Middle frontal gyrus (tissue), 1 donor: Measurements from ENCODE around the gene ADAMTSL2.
A peak's percentile ranks its signal among the peaks of the same experiment; 100 is the strongest.

Experiments used
- DNase-seq: peaks from one replicate; pipeline ENCODE4 v3.0.0-alpha.2; 2015; ENCODE audit warnings: low spot score; ENCODE audit errors: extremely low spot score

Gene ADAMTSL2

DNA sequence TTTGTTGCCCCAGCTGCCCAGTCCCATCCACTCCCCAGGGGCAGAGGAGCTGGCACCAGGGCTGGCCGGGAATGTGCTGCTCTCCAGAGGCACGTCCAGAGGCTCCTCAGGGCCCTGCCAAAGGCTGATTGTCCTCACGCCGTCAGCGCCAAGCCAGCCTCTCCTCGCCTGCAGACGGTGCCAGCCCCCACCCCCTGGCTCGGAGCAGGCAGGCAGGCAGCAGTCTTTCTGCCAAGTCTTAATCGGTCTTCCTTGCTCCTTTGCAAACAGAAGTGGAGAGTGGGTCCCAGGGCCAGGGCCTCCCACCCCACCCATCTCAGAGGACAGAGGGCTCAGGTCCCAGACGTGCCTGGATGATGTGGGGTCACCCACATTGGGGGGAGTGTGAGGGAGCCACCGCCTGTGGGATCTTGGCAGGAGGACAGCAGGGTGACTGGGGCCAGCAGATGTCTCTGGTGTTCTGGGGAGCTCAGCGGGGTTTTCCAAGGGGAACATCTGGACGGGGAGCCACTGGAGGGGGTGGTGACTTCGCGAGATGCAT, 38.4 kb downstream of the ADAMTSL2 start:
- DNase-seq = peak; percentile 73

DNA sequence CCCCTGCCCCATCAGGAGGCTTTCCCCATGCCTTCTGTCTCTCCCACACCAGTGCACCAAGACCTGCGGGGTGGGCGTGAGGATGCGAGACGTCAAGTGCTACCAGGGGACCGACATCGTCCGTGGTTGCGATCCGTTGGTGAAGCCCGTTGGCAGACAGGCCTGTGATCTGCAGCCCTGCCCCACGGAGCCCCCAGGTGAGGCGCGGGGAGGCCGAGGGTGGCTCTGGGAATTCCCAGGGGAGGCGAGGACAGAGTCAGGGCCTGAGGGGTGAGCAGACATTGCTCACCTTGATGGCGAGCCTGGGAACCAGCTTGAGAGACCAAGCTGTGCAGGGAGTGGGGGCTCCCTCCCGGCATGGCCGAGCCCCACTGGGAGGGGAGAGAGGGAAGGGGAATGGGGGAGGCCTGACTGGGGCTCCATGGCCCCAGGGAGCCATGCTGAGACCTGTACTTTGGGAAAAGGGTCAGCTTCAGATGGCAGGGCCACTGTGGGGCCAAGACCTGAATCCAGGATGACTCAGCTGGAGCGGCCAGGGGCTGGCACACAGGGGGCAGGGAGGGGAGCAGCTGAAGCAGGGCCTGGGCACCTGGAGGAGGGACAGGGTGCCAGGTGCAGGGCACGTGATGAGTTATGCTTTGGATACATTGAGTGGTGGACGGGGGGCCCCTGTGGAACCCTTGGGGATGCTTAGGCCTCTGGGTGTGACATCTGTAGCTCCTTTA, 39.4 kb downstream of the ADAMTSL2 start:
- no peak for DNase-seq

DNA sequence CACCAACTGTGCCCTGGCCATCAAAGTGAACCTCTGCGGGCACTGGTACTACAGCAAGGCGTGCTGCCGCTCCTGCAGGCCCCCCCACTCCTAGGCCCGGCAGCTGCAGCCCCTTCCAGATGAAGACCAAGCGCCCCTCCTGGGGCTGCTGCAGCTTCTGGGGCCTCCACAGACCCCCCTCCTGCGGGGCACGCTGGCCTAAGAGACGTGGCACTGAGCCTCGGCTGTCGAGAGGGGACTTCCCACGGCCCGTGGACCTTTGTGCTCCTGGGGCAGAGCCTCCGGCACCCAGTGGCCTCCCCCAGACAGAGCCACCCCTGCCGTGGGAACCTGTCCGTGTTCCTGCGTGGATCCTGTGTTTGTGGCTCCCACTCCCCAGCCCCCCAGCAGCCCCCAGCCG, 40.3 kb downstream of the ADAMTSL2 start:
- DNase-seq = no peak

DNA sequence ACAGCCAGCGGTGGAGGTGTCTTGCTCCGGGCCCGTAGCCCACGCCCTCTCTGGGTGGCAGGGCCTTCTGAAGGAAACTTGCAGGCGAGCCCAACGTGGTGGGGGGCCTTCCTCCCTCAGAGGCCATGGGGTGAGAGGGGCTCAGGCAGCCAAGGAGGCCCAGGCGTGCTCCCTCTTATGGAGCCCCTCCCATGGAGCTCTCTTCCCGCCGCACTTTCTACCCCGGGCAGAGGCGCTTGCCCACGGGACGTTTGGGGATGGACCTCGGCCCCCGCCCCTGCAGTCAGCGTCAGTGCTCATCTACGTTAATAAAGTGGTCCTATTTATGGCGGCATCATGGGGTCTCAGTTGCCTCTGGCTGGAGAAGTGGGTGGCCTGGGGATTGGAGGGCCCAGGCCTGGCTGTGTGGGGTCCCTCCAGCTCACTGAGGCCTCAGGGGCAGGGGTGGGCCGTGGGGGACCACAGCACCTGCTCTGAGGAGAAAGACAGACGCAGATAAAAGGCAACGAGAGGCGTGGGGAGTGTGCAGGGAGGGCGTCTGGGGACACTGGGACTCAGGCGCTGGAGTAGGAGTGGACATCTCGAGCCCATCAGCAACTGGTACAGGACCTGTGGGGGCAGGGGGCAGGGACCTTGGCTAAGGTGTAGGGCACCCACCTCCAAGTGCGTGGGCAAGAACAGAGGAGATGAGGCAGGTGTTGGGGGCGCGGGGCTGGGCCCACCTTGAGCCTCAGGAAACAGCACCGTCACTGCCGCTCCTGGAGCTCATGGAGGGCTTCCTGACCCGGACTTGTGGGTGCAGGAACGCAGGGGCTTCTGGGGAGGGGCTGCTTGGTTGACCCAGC, 40.9 kb downstream of the ADAMTSL2 start:
- DNase-seq = no peak

DNA sequence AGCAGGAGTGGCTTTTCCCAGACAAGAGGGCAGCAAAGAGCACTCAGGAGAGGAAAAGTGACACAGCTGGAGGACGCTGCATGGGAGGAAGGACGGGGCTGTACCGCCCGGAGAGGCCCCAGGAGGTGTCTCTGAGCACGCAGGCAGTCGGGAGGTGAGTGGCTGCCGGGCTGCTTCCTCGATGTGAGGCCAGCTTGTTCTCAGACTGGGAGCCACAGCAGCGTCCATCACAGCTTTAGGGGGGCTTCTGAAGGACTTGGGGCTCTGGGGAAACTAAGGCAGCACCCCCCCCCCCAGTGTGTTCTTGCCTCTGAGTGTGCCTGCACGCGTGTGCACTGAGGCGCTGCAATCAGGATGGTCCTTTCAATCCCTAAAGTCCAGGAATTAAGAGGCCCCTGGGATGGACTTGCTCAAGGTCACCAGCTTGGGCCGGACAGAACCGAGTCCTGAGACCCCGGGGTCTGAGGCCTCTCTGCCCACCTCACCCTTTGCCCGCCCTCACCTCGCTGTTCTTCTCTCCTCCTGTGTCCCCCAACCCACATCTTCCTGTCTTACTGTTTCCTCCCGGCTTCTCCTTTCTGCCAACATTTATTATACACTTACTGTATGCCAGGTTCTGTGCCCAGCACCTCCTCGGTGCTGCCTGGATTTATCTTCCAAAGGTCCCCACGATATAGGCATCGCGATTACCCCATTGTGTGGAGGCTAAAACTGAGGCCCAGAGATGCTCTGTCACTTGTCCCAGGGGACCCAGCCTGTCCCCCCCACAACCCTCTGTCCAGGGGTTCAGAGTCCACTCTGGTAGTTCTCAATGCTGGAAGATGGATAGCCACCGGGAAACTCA, 41.7 kb downstream of the ADAMTSL2 start:
- DNase-seq = no peak

DNA sequence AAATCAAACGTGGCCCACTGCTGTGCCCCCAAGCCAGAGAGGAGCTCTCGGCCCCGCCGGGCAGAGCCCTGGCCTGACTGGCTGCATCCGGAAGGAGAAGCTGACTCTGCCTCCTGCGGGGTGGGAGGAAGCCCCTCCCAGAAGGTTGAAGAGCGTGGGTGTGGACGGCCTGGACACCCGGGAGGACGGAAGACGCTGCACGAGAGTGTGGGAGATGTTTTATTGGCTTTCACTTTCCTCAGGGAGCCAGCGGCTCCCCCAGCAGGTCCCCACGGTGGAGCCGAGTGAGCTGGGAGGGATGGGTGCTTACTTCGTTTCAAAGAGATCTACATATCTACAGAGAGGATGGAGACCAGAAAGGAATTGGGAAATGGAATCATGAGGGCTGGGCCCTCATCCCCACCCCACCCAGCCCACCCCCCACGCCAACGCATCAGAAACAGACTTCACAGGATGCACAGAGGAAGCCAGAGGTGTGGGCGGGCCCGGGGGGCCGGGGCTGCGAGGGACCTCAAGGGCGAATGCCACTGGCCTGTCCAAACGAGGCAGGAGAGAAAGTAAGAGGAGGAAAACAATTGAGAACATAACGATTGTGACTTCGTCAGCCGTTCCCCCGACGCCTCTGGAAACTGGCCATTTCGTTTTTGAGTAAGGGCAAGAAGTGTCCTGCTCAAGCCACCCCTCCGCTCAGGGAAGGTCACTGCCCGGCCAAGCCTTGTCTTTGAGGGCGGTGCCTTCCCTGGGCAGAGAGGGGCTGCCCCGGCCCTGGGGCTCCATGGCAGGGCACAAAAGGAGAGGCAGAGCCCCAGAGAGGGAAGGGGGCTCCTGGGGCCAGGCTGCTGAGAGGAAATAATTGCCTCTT, 42.6 kb downstream of the ADAMTSL2 start:
- no peak for DNase-seq

DNA sequence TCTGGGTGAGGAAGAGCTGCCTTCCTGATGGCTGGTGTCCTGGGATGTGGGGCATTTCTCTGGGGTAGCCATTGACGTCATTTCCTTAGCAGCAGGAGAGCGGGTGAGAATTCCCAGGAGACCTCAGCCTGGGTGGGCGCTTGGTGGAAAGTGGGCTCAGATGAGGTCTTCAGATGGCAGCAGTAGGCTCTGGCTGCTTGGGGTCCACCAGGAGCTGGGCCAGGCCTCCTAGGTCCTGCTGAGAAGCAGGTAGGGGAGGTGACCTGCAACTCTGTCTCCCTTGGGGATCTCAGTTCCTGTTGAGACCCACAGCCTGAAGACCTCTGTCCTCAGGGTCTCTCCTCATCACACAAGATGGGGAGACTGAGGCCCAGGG, 43.2 kb downstream of the ADAMTSL2 start:
- DNase-seq = no peak

DNA sequence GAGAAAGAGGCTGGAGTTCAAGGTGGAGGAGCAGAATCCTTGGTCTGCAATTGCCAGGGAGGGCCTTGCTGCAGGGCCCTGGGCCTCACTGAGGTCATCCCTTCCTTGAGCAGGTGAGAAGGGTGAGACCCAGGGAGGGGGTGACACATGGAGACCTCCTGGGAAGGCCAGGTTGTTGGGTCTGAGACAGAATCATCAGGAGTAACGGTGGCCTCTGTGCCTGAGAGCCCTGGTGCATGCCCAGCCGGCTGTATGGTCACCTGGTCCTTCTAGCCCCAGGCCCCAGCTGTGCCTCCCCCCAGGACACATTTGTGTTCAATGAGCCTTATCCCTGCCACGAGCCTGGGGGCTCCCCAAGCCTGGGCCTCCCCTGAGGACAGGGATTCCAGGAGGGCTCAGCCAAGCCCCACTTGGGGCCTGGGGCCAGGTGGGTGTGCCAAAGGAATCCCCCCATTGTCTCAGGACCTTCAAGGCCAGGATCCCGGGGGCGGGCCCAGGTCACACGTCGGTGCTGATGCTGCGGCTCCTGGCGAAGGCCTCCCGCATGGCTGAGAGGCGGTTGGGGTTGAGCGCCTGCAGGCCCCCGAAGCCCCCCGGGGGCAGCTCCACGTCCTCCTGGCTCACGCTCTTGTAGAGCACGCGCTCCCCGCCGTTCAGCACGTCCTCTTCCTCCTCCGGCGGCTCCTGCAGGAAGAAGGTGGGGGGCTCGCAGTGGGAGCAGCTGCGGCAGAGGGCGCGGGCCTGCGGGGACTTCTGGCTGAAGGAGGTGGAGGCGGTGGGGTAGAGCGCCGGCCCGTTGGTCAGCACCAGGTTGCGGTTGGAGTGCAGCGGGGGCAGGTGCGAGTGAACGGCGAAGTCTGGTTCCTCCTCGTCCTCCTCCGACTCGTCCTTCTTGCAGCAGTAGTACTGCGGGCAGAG, 44.3 kb downstream of the ADAMTSL2 start:
- no peak for DNase-seq

DNA sequence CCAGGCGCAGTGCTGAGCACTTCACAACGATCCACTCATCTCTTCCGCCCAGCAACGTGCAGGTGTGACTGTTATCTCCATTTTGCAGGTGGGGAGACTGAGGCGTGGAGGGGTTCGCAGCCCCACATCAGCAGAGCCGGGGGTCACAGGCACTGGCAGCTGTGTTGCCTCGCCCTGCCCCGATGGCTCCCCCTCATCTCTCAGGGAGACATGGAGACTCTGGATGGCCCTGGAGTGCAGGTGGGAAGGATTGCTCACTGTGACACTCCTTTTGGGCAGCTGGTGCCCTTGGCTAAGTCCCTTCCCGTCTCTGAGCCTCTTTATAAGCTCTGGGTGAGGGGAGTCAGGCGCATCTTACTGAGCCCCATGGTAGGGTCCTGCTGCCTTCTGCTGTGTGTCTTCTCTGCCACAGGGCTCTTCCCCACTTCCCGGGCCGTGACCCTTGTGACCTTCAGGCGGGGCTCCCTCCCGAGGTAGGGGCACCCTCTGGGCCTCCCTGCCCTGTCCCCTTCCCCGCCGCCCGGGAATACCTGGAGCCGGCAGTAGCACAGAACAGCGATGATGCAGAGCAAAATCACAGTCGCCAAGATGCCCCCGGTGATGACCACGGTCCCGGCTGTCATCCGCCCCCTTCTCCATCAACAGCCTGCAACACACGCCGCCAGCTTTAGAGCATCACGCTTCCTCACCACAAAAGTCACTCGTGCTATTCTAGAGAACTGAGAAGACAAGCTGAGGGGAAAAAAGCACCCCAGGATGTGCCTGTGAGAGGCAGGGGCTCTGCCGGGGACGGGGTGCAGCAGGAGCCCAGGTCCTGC, 45.3 kb downstream of the ADAMTSL2 start:
- DNase-seq = no peak

DNA sequence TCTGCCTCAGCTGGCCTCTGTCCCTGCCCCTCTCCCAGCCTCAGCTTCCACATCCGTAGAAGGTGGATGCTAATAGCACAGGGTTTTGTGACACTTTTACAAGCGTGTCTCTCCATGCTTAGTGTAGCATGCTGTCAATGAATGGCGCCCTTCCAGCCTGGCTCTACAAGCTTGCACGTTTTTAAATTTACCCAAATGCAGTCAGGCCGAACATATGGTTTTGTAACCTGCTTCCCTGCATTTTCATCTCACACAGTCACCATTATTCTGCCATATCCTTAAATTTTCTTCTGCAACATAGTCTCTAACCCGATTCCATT, 45.9 kb downstream of the ADAMTSL2 start:
- DNase-seq = no peak

DNA sequence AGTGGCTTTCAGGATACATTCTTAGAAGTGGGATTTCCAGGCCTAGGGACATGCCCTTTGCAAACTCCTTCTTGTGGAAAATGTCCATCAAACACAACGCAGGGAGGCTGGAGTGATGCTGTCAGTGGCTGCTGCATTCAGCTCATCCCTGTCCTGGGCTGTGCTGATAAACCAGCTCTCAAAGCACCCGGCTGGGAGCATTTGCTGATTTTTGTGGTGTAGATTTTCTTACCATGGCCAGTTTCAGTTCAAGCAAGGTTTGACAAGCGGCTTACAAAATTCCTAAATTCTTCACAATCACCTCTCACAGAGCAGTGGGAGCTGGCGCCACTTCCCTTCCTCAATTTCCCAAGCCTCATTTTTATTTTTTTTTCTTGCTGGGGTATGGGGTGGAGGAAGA, 46.5 kb downstream of the ADAMTSL2 start:
- DNase-seq = no peak

DNA sequence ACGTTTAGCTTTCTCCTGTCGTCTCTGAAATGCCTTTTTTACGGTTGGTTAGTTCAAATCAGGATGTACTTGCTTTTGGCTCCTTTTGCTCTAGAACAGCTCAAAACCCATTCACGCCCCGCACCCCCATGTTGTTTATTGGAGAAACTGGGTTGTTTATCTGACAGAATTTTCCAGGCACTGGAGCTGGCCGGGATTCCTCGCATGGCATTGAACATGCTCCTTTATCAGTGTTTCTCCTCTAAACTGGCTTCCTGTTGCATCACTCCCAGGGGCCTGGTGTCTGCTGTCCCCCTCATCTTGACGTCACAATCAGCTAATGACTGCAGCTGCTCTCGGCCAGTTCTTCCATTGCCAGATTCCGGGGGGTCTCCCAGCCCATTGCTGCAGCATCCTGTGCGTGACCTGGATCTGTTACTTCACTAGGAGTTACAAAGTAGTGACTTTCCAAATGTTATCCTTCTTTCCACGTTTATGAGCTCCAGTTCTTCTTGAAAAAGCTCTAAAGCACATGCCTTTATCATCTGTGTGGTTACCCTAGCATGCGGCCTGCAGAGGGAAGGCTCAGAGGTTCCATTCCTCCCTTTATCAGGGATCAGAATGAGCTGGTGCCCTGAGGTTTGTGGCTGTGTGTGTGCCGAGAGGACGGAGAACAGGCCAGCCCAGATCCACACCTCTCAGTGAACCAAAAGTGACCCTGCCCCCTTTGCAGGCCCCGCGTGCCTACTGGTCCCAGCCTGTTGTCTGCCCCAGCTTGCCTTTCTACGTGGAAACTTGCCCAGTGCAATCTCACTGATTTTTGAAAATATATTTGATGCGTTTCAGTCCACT, 47.2 kb downstream of the ADAMTSL2 start:
- no peak for DNase-seq

DNA sequence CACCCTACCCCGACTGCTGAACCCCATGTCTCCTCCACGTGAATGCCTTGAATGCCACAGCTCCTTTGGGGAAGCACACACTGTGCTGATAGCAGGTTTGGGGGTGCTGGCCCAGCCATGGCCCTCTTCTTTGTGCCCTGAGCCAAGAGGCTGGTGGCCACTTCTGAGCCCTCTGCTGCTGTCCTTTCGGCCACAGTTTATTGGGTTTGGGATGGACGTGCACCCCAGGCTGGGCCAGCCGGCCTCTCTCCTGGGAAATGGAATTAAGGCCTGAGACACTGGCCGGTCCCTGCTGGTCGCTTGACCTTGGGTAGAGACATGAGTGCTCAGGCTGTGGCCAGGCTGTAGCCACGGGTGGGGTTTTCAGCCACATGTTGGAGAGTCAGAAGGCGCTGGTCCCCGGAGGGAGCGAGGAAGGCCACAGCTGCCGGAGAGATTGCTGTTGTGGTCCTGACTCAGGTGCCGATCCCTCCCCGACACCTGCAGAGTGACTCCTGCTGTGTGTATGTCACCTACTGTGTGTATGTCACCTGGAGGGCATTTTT, 48.1 kb downstream of the ADAMTSL2 start:
- DNase-seq = no peak

DNA sequence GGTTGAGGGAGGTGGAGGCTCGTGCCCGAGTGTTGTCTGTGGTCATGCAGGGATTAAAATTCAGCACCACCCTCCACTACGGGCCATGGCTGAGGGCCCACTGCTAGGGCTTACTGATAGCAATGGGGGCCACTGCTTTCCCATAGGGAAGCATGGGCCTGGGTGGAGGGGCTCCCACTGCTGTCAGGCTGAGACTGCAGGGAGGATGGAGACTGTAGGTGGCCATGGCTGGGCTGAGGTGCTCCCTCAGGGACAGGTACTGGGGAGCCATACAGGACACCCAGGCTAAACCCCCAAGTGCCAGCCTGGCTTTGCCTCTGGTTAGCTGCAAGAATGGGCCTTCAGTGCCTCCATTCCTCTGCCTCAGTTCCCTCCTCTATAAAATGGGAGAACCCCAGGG, 48.6 kb downstream of the ADAMTSL2 start:
- no peak for DNase-seq

DNA sequence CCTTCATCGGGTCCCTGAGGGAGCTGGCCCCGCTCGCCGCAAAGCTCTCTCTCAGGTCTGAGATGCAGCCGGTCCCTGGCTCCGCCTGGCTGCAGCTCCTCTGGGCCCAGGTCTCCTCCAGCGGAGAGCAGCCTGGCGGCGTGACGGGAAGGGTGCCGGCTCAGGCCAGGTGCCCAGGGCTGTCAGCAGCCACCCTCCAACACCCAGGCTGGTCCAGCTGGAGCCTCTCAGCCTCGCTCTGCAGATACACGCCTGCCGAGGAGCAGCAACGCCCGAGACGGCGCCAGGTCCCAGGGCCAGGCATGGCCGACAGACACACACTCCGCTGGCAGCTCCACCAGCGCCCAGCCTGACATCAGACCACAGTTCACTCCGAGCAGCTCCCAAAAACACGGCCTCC, 49.1 kb downstream of the ADAMTSL2 start:
- no peak for DNase-seq

DNA sequence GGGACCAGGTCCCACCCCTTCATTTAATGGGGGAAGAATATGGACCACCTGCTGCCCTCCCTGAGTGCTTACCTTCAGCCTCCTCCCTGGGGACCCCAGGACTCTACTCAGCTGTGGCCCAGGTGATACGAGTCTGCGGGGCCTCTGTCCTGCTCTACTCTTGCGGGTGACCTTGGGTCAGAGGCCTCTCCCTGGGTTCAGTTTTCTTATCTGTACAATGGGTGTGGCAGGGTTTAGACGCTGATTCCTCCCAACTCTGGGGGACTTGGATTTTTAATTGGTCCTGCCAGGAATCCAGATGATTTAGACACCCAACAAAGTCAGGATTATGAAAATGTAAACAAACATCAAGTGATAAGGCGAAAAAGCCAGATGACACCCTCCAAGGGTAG, 49.7 kb downstream of the ADAMTSL2 start:
- DNase-seq = no peak

DNA sequence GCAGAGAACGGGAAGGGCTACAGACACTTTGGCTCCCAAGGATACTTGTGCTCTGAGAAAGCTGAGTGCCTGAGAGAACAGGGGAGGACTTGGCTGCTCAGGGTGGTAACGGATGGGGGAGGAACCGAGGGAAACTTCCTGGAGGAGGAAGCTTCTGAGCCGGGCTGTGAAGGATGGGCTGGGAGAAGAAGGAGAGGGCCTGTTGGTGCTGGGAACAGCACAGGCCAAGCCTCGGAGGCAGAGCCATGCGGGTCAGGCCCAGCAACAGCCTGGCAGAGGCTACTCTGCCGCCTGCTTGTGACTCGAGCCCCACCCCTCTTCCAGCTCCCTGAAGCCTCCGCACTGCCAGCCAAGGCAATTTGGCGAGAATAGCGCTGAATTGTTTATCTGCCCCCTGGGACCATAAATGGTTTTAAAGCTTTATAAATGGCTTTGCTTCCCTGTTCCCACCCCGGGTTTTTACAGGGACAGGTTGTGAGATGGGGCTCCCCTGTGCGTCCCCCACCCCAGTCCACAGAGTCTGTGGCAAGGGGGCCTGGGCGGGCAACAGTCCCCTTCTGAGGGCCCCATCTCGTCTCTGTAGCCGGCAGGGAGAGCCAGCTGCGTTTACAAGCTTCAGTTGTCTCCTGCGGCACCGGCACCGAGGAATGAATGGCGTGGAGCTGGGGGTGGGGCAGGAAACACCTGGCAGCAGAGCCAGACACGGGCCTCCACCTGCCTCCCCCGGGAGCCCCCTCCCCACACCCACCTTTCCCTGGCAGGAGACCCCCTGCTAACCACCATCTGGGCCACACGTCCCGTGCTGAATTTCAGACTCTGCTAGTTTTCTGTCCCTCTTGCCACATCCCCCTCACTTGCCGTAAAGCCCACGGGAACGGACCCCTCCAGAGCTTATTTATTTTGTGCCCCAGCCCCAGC, 50.3 kb downstream of the ADAMTSL2 start:
- no peak for DNase-seq
